ENCODE results near the gene C1GALT1.

GRCh38 chr7:7136466-7137381, 45.6 kb upstream of the C1GALT1 start:
- no peak for TF ChIP-seq POLR2A (IDR thresholded peaks at IDR 0.05)
- no peak for TF ChIP-seq CTCF (IDR thresholded peaks at IDR 0.05)

Measured in thyroid gland (tissue), 4 donors.